ENCODE measurements around the gene SHISA6.

Gene SHISA6

GRCh38 chr17:11240841-11241610 lies at the start of gene SHISA6:
Gene SHISA6 (plus strand): TSS chr17:11241213.
- no peak for DNase-seq

GRCh38 chr17:11195801-11196200 lies 45.2 kb upstream of the SHISA6 start:
- no peak for DNase-seq

GRCh38 chr17:11204991-11205390 lies 36.0 kb upstream of the SHISA6 start:
- DNase-seq, result no peak

- DNase-seq, result no peak
These were observed 35.4 kb upstream of the SHISA6 start for GRCh38 chr17:11205659-11206058.

- no peak for DNase-seq
These were observed 31.1 kb upstream of the SHISA6 start for GRCh38 chr17:11209906-11210305.

- no peak for DNase-seq
These were observed 28.2 kb upstream of the SHISA6 start for GRCh38 chr17:11212792-11213191.

- no peak for DNase-seq
These were observed 24.0 kb upstream of the SHISA6 start for GRCh38 chr17:11216976-11217375.

- DNase-seq, result no peak
These were observed 19.8 kb upstream of the SHISA6 start for GRCh38 chr17:11221196-11221595.

GRCh38 chr17:11221721-11222120 lies 19.3 kb upstream of the SHISA6 start:
- DNase-seq, result no peak

GRCh38 chr17:11238705-11239104 lies 2.3 kb upstream of the SHISA6 start:
- no peak for DNase-seq

- DNase-seq, result no peak
These were observed 1.5 kb upstream of the SHISA6 start for GRCh38 chr17:11239379-11239970.

- DNase-seq, result no peak
These were observed 772 bp upstream of the SHISA6 start for GRCh38 chr17:11240041-11240840.

GRCh38 chr17:11241611-11242226 lies 706 bp downstream of the SHISA6 start:
- no peak for DNase-seq

GRCh38 chr17:11242411-11242810 lies 1.4 kb downstream of the SHISA6 start:
- no peak for DNase-seq

- DNase-seq, result no peak
These were observed 3.8 kb downstream of the SHISA6 start for GRCh38 chr17:11244776-11245175.

GRCh38 chr17:11245187-11245586 lies 4.2 kb downstream of the SHISA6 start:
- DNase-seq, result no peak

- no peak for DNase-seq
These were observed 4.8 kb downstream of the SHISA6 start for GRCh38 chr17:11245791-11246190.

GRCh38 chr17:11250161-11250560 lies 9.1 kb downstream of the SHISA6 start:
- DNase-seq, result no peak

GRCh38 chr17:11251561-11252107 lies 10.6 kb downstream of the SHISA6 start:
- DNase-seq, result no peak

- DNase-seq, result no peak
These were observed 11.1 kb downstream of the SHISA6 start for GRCh38 chr17:11252146-11252545.

GRCh38 chr17:11256877-11257276 lies 15.9 kb downstream of the SHISA6 start:
- DNase-seq, result no peak

GRCh38 chr17:11264183-11264871 lies 23.3 kb downstream of the SHISA6 start:
- no peak for DNase-seq
